ENCODE results near the gene HHAT.

The HHAT gene

GRCh38 chr1:210500831-210501230 is 172.1 kb downstream of the HHAT start:
- no peak for DNase-seq

DNA sequence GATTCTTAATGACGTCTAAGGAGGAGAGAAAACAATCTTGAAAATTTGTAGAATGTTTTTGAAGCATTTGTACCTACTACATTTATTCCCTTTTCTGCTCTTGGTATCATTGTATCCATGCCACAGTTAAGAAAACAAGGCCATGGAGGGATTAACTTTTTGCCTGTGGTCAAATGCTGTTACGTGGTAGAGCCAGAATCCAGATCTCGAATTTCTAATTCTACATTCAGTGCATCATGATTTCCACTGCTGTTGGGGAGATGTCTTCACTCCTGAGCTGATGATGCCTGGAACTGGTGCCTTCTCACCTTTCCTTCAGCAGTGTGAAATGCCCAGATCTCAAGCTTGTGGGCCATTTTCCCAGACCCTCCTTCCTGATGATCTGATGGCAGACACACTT is 175.6 kb downstream of the HHAT start:
- no peak for DNase-seq

- DNase-seq = no peak
Observed at GRCh38 chr1:210505601-210506496, 177.1 kb downstream of the HHAT start.

DNA sequence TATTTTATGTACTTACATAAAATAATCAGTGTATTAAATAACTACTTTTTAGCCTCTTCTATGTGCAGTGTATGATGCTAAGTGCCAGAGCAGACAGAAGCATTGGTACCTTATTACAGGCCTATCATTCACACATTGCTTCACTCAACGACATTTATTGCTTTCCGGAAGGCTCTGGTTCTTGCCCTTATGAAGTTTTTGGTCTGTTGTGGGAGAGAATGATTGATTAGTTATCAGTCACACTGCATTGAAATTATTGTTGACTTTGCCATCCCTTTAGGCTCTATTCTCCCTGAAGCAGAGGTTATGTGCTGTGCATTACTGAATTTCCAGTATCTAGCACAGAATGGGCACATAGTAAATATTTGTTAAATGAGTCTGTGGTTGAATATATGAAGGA is 178.0 kb downstream of the HHAT start:
- DNase-seq = no peak

DNA sequence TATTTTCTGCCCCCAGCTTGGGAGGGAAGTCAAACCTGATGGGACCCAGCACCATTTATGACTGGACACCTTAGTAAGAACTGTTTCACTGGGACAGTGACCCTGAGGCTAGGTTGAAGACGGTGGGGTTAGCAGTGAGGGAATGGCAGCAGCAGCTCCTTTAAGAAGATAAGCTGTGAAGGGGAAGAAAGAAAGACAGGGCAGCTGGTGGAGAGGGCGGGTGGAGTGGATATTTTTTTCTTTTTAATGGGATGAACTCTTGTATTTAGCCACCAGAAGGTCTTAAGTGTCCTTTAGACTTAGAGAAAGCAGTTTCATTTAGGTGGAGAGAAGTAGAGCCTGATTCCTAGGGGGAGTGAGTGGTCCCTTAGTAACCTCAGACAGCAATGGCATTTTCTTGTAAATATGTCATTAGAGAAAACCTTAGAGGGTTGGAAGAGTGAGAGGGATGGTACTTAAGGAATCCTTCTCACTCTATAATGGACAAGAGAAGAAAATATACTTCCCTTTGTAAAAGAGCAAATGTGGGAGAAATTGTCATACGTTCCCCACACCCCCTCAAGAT is 187.5 kb downstream of the HHAT start:
- DNase-seq = no peak

DNA sequence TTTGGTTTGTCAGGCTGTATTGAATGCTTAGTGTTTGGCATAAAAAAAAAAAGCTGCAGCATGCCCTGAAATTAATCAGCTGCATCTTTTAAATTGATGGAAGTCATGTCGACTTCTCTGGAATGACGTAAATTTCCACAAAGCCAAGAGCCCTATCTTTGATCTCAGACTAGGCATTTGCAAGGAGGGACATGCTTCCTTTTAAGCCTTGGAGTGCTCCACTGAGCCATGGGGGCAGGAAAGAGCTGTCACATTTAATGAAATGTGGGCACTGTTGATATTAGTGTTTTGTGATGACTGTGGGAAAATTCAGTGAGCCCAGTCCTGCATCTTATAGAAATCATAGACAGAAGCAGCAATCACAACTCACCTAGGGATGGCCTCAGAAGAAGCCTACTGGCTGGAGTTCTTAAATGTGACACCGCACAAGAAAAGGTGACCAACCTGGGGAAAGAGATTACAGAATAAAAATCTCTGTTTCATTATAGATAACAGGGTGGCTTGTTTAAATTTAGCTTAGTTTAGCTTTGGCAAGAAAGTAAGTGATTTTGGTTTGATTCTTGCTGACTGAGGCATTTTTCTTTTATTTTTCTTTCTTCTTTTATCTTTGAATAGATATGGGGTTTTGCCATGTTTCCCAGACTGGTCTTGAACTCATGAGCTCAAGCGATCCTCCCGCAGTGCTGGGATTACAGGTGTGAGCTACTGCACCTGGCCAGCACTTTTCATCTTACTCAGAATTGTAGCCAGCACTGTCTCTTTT is 188.2 kb downstream of the HHAT start:
- DNase-seq = no peak

DNA sequence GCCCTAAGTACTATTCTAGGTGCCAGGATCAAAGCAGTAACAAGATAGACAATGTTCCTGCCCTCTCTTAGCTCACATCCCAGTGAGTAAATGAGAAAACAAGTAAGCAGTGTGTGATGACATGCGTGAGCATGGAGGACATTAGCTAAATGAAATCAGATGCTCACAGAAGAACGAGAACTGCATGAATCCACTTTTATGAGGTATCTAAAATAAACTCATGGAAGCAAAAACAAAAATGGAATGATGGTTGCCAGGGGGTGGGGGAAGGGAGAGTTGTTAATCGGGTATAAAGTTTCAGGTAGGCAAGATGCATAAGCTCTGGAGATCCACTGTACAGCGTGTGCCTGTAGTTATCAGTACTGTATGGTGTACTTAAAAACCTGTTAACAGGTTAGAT is 195.1 kb downstream of the HHAT start:
- DNase-seq = no peak

- no peak for DNase-seq
Observed at GRCh38 chr1:210525716-210526454, 197.2 kb downstream of the HHAT start.

DNA sequence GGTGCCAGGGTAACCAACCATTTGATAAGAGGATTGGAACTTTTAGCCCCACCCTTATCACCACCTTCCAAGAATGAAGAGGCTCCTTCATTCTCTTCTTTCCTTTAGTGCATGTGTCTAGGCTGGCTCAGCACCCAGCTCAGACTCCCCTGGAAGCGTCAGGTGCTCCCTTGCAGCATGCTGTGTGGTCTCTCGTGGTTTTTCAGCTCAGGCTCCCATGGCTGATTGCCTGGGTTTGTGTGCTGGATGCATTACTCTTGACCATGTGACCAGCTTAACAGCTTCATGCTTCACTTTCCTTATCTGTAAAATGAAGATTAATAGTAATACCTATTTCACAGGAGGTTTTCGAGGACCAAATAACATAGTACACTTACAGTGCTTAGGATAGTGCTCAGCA is 198.4 kb downstream of the HHAT start:
- no peak for DNase-seq

- no peak for DNase-seq
Observed at GRCh38 chr1:210531475-210532222, 202.9 kb downstream of the HHAT start.

- no peak for DNase-seq
Observed at GRCh38 chr1:210532223-210532598, 203.5 kb downstream of the HHAT start.

DNA sequence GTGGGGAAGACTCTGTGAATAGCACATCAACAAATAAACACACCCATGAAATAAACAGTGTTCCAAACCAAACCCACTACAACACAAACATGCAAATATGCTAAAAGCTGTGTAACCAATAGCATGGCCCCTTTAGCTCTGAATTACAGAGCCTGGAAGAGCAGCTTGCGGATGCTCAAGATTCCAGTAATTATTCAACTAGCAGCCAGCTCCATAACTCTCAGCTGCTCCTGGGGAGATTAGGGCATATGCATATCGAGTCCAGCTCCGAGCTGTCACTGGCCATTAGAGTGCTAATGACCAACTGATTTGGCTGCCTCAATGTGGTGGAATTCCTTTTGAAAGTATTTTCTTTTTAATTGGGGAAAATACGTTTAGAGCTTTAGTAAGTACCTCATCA is 207.1 kb downstream of the HHAT start:
- no peak for DNase-seq

- DNase-seq = no peak
Observed at GRCh38 chr1:210536254-210536961, 207.7 kb downstream of the HHAT start.

DNA sequence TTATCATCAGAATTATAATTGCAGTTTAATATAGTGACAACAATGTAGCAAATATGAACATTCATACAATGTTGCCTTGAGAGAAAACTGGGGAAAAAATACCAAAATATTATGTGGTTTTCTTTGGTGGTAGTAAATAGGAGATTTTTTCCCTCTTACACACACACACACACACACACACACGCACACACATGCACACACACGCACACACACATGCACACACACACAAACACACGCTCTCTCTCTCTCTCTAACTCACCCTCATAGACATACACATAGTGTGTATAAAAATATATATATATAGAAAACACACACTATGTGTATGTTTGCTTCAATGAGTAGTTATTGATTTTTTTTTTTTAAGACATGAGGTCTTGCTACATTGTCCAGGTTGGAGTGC is 211.6 kb downstream of the HHAT start:
- DNase-seq = no peak

GRCh38 chr1:210541680-210542358 is 213.1 kb downstream of the HHAT start:
- DNase-seq = no peak

- no peak for DNase-seq
Observed at GRCh38 chr1:210551899-210552298, 223.2 kb downstream of the HHAT start.

GRCh38 chr1:210553711-210554110 is 225.0 kb downstream of the HHAT start:
- DNase-seq = no peak

DNA sequence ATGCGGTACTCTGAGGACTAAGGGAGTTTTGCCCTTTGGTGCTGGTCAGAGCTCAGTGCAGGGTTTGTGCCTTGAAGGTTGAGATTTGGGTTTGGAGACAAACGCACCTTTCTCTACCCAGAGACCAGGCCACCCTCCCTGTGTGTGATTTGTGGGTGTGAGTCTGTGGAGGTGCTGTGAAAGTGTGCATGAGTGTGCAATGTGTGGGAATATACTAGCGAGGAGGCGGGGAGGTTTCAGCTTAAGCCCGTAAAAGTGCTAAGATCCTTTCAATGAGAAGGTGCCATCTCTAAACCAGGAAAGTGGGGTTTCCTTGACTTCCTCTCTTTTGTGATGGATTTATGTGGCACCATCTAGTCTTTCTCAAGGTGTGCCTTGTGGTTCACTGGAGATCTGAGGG is 225.7 kb downstream of the HHAT start:
- no peak for DNase-seq

DNA sequence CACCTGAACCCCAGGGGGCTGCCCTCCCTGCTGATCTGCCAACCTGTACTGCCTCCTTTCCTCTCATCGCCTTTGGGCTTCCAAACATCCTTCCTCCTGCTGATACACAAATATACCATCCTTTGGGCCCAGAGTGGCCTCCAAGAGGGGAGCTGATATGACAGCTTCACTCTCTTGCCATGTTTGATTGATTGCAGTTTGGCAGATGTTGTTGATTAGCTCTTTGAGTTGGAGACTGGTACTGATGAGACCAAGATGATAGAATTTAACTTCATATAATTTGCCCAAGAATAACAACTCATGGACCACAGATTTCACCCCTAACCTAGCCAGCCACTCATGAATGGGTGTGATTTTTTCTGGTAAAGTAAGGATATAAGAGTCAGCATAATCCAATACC is 227.8 kb downstream of the HHAT start:
- DNase-seq = no peak

DNA sequence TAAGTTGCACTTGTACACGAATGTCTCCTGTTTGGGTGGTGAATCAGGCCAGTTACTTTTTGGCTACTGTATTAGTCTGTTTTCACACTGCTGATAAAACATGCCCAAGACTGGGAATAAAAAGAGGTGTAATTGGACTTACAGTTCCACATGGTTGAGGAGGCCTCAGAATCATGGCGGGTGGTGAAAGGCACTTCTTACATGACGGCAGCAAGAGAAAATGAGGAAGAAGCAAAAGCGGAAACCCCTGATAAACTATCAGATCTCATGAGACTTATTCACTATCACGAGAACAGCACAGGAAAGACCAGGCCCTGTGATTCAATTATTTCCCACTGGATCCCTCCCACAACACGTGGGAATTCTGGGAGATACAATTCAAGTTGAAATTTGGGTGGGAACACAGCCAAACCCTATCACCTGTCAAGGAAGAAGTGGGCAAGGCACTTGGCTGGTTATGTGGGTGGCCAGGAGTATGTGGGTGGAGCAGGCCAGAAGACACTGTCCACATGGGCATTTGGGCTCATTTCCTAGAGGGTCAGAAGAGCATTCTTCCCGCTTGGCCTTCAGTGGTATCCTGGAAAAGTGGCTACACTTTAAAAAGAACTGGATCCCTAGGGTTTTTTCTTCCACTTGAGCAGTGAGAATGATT is 228.8 kb downstream of the HHAT start:
- DNase-seq = peak; percentile 8

GRCh38 chr1:210558302-210558701 is 229.6 kb downstream of the HHAT start:
- peak; percentile 89 for DNase-seq

All from hematopoietic multipotent progenitor cell treated with erythropoietin and hydrocortisone succinate and interleukin-3 and kit ligand, for 8 days (in vitro differentiated cells).